ENCODE results near the gene NXPH2. TPM values are rescaled to one million over a fixed set of nuclear protein-coding genes. Genes with fewer than 3 reads are reported as not detected.
A peak's percentile ranks its signal among the peaks of the same experiment; 100 is the strongest.

Gene NXPH2
- polyA plus RNA-seq (2012; ENCODE audit: insufficient read depth, insufficient read length), result not detected

DNA sequence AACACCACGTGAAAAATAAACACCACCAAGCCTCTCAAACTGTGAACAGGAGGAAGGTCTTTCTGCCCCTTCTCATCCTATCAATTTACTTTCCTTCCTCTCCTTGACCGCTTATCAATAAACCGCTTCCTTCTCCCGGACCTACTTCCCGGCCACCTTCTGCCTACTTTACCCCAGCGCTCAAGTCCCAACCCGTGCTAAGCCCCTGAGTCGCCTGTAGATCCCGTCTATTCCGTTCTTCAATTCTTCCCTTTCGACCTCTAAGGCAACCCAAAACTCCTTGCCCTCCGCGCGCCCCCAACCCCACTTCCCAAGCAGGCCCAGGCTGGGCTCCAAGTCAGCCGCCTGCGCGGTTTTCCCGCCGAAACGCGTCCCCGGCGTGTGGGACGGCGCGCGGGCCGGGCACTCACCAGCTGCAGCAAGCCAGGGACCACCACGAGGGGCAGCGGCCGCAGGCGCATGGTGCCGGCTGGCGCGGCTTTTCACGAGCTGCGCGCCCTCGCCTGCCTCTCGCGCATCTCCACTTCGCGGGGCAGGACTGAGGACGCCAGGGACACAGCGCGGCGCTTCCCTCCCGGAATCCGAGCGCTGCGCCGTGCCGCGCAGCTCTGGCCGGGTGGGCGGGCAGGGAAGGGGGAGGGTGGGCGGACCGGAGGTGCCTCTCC lies at the start of gene NXPH2:
TSS of gene NXPH2 (minus strand) at position 610 of the 665 bp plus-strand sequence. CDS start at position 461, 149 bp downstream.
- no peak for DNase-seq (ENCODE audit: low read depth, low spot score)
- H3K4me3 ChIP-seq (ENCODE audit: low read length), result no peak within 1 kb of the TSS

DNA sequence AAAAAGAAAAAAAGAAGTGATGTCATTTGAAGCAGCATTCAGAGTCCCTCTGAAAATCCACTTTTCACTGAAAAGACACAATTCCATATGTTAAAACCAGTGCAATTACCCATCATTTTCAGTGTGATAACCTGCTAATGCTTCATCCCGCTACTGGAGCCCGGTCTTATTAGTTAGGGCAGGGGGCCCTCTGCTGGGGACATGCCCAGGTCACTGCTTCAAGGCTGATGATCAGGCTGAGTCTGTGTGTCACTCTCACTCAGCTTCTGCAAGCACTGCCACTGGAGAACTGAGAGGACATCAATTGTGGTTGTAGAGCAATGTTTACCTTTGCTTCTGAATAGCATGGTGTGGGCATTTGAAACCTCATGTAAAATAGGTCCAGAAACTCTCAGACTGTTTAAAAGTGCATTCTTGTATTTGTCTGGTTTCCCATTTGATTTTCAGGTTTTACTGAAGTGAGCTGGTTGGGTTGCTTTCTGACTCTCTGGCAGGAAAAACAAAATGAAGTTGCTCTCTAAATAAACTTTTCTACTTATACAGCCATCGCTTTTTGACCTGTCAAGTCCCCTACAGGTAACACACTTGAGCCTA lies 49.2 kb upstream of the NXPH2 start:
- peak; percentile 14 for DNase-seq (ENCODE audit: low read depth, low spot score)
- H3K4me3 ChIP-seq (ENCODE audit: low read length), result no peak overlapping the region

DNA sequence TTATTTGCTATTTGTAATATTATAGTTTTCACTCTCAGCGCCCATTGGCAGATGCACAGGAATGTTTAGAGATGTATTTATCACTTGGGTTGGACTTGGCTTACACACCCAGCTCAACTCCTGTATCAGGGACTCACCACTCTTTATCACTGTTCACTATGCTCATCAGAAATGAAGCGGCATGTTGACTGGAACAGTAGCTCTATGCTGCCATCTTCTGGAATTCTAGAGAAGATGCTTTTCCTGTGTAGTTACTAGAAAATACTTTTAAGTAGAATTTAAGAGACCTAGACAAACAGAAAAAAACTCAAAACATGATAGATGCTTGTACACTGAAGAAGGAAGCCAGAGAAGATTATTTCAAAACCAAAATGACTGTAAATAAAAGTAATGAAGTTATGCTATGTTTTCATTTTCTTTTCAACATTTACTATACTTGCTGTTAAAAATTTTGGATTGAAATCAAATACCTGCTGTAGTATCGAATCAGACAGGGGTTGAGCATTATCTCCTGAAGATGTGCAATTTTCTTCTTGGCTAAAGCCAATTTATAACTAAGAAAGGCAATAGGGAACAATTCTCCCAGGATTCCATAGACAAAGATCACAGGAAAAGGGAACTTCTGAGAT lies 47.4 kb upstream of the NXPH2 start:
- DNase-seq (ENCODE audit: low read depth, low spot score), result peak; percentile 60
- no peak overlapping the region for H3K4me3 ChIP-seq (ENCODE audit: low read length)

DNA sequence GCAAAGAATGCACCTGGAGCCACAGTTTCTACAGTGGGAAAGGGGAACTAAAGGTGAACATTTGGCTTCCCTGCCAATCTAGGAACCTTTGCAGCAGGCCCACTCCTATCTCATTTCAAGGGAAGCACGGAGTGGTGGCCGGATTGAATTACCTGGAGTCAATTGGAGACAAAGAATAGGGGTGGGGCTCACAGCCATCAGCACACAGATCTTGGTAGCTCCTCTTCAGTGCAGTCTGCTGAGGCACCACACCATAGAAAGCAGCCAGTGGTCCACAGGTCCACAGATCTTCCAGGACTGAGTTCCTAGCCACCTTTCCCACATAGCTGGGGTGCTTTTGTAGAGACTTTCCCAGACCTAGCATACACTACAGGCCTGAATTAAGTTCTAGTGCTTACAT lies 43.5 kb upstream of the NXPH2 start:
- no peak overlapping the region for H3K4me3 ChIP-seq (ENCODE audit: low read length)
- no peak for DNase-seq (ENCODE audit: low read depth, low spot score)

DNA sequence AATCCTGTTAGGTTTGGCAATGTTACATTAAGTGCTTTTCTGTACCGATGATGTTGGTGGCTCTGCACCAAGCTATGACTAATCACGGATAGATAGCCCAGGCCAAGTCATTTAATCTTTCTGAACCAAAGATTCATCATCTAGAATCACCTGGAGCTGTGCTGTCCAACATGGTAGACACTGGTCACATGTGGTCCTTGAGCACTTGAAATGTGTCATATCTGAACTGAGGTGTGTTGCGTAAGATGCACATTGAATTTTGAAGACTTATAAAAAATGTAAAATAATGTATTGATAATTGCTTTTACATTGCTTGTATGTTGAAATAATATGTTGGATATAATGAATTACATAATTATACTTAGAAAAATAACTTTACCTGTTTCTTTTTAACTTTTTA lies 39.8 kb upstream of the NXPH2 start:
- H3K4me3 ChIP-seq (ENCODE audit: low read length), result no peak overlapping the region
- DNase-seq (ENCODE audit: low read depth, low spot score), result no peak

DNA sequence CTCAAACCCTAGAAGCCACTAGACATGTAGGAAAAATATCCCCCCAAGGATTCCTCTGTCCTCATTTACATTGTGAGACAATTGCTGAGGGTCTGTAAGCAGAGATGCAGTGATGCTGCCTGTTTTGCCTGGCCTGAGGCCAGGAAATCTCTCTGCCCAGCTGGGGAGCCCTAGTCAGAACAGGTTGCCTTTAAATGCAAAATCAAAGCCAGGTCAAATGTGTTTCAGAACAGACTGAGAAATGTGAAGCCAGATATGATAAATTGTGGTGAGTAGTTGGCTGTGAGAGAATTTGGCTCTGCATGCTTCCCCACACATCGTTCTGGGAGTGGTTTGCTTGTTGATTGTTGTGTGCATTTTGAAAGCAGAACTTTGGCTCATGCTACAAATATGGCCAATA lies 38.4 kb upstream of the NXPH2 start:
- no peak for DNase-seq (ENCODE audit: low read depth, low spot score)

DNA sequence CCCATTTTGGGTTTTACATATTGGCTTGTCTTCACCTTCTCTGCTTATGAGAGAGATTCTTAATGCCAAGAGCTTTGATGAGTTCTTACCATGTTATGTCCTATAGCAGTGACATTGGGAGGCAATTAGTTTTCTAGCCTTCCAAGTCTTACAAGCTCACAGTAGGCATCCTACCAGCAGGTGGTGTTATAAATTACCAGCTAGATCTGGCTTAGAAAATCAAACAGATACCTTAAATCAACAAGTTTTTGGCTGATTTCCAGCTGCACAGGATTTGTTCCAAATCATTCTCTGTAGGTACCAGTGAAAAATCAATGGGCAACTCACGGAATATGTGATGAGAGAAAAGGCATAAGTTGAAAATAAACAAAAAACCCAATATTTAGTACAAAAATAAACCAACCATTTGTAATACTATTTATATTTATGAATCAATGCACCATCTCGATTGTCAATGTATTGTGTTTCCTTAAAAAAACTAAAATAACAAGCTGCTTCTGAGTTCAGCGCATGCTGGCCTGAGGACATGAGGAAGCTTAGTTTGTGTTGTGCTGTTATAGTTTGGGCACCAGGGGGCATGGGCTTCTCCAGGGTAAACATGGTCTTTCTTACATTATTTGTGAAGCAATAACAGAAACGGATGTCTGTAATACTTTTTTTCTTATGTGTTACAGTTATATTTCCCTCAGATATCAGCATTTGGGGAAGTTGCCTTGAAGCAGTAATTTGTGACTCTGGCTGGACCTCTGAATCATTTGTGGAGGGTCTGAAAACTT lies 34.1 kb upstream of the NXPH2 start:
- peak; percentile 33 for DNase-seq (ENCODE audit: low read depth, low spot score)
- no peak overlapping the region for H3K4me3 ChIP-seq (ENCODE audit: low read length)

More for the DNA sequence above, 38.4 kb upstream of the NXPH2 start:
- H3K4me3 ChIP-seq (ENCODE audit: low read length), result no peak overlapping the region

DNA sequence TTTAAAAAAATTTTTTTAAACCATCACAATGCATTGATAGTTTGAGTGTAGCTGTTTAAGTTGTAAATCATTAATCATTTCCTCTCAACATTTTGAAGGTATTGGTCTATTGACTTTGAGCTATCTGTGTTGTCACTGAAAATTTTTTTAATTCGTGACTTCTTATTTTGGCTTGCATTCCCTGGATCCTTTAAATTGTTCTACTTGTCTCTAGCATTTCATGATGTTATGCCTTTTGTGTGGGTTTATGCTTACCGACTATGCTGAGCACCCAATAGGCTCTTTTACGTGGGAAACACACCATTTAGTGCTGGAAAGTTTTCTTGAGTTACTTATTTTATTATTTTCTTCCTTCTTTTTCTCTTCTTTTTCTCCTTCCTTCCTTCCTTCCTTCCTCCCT lies 31.2 kb upstream of the NXPH2 start:
- no peak overlapping the region for H3K4me3 ChIP-seq (ENCODE audit: low read length)
- DNase-seq (ENCODE audit: low read depth, low spot score), result no peak

DNA sequence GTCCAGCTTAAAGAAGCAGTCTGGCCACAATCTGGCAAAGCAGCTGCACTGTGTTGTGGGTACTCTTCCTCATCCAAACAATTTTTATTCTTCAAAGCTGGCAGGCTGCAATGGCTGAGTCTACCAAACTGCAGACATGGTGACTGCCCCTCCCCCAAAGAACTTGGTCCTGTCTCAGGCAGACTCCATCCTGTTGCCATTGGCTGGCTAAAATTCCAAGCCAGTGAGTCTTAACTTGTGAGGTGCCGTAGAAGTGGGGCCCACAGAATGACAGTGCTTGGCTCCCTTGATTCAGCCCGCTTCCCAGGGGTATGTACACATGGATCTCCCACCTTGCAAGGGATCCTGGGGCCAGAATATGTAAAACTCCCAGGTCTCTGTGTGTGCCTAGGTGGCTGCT lies 14.5 kb upstream of the NXPH2 start:
- no peak for DNase-seq (ENCODE audit: low read depth, low spot score)
- H3K4me3 ChIP-seq (ENCODE audit: low read length), result no peak overlapping the region

DNA sequence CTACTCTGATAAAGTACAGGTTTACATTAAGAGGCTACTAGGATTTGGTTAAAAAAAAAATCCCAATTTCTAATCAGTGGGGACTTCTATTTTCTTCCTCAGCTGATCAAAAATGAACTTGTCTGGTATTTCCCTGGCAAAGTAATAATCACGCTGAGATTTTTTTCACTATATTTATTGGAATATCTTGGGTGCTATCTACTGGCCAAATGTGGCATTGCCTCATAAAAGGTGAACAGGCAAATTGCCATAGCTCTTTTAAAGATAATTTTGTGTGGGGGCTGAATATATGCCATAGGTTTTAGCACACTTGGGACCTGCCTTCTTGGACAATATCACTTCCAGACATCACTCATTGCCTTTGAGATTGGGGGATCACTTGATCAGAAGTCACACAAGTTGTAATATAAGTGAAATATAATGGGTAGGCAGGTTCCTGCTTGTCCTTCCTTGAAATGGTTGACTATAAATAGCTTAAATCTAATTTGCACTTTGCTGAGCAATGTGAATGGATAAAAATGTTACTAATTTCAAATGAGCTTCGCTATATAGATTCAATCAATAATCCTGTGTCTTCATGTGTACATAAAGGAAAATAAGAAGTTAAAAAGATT lies 7.0 kb upstream of the NXPH2 start:
- no peak overlapping the region for H3K4me3 ChIP-seq (ENCODE audit: low read length)
- peak; percentile 1 for DNase-seq (ENCODE audit: low read depth, low spot score)

DNA sequence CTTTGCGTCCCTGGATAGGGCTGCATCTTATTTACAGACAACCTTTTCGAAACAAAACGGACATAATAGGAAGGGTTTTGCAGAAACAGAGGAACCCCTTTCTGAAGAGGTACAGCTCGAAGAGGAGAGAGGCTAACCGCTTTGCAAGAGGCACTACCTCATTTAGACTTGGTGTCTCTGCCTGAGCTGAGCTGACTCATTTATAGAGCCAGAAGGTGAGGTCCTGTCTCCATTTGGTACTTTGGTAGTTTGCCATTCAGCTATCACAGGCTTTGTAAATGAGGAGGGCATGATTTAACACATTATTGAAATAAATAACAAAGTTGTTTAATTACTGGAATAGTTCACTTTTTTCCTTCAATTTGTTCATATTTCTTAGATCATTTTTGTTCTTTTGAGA lies 2.2 kb upstream of the NXPH2 start:
- no peak for DNase-seq (ENCODE audit: low read depth, low spot score)

DNA sequence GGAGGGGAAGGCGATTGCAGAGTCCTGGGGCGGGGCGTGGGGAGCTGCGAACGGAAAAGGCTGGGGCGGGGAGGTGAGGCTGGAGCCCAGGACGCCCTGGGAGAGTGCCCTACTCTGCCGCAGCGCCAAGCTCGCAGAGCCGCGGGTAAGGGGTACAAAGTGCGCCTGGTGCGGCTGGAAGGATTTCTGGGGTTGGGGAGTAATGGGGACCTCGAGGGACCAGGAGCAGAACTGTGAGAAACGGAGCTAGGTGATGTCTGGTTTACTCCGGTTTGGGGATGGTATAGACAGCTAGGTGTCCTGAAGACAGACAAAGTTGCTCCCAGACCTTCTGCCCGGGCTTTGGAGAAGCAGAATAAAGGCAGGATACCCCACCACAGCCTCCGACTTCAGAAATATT lies 718 bp upstream of the NXPH2 start:
- no peak for DNase-seq (ENCODE audit: low read depth, low spot score)
- no peak overlapping the region for H3K4me3 ChIP-seq (ENCODE audit: low read length)

More for the DNA sequence above, 2.2 kb upstream of the NXPH2 start:
- no peak overlapping the region for H3K4me3 ChIP-seq (ENCODE audit: low read length)

DNA sequence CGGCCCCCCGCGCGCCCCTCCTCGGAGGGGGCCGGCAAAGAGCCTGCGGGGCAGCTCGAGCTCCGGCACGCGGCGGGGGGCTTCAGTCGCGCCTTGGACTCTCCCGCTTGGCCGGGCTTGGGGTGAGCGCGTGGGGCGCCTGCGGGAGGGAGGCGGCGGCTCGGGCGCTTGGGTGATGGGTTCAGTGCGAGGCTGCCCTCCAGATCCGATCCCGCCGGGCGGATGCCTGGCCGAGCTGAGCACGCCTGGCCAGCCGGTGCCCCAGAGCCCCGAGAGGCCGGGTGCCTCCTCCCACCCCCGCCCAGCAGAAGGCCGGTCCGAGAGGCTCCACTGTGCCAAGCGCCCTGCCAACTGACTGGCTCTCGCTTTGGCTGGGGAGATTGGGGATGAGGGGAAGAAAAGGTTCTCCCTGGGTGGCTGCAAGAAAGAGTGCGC lies 273 bp upstream of the NXPH2 start:
- no peak for DNase-seq (ENCODE audit: low read depth, low spot score)
- no peak overlapping the region for H3K4me3 ChIP-seq (ENCODE audit: low read length)

DNA sequence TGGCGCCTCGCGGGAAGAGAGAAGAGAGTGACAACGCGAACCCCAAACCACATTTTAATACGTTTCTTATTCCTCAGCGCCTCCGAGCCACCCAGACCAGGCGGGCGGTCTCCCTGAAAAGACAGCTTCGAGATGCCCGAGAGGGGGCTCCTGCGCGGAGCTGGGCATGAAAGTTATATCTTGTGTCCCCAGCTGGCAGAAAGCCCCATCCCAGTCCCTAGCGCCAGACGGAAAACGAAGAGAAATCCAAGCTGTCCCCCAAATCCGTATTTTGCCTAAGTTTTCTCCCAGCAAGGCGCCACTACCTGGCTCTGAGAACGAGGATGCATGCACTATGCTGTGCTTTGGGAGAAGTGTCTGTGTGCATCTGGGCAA lies 797 bp downstream of the NXPH2 start:
- DNase-seq (ENCODE audit: low read depth, low spot score), result no peak
- no peak overlapping the region for H3K4me3 ChIP-seq (ENCODE audit: low read length)

DNA sequence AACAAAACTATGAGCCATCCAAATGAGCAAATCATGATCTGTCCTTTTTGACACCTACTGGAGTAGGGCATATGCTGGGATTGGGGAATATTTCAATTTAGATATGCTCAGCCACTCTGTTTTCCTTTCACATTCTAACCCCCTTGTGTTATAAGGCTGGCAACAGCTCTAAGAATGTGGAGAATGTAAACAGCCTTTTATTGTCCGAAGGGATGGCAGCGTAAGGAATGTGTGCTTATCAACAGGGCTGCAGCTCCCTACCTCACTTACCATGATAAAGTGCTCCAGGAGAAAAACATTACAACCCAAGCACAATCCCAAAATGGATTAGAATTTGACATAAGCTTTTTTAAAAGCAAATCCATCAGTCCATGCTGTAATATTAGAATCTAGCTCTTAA lies 2.2 kb downstream of the NXPH2 start:
- no peak overlapping the region for H3K4me3 ChIP-seq (ENCODE audit: low read length)
- DNase-seq (ENCODE audit: low read depth, low spot score), result no peak

DNA sequence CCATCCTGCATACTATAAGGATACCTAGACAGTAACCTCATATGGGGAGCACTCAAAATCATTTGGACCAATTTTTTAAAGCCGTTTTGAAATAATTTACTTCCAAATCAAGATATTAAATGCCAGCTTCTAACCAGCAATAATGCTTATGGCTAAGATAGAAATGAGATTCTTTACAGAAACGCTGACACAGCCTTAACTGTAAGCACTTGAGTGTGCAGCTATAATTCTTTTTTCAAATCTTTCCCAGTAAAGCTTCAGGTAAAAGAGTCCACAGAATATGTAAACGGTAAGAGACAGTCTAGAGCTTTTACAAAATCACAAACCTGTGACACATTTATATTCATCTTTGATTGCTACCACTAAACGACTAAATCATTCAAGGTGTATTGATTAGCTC lies 4.5 kb downstream of the NXPH2 start:
- no peak overlapping the region for H3K4me3 ChIP-seq (ENCODE audit: low read length)
- no peak for DNase-seq (ENCODE audit: low read depth, low spot score)

DNA sequence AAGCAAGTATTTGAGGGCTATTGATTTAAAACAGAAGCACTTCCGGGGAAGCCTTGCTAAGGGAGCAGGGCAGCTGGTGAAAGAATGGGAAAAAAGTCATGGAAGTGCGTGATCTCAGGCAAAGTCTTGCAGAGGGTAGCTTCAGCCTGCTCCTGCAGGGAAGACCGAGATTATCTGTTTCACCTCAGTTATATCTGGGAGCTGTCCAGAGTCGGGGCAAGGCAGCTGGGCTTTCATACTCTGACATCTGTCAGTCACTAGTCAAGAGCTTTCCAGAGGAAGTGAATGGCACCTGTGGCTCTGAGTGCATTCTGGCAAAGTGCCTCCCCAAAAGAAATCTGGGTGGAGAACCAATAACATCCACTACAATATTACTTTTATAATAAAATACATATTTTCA lies 8.7 kb downstream of the NXPH2 start:
- no peak overlapping the region for H3K4me3 ChIP-seq (ENCODE audit: low read length)
- no peak for DNase-seq (ENCODE audit: low read depth, low spot score)

DNA sequence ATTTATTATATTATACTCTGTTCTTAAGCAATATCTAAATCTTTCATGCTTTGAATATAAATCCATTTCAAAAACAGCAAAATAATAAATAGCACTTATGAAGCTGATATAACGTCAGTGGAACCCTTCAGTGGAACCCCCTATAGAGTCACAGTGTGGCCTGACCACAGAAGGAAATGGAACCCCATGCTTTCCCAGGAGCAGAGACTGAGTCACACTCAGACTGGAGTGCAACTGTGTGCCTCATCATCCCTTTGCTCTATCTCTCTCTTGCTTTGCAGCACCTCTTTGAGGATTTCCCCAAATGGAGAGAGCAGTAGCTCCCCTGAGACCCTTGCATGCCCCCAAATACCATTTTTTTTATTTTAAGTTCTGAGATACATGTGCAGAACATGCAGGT lies 13.1 kb downstream of the NXPH2 start:
- H3K4me3 ChIP-seq (ENCODE audit: low read length), result no peak overlapping the region
- no peak for DNase-seq (ENCODE audit: low read depth, low spot score)

DNA sequence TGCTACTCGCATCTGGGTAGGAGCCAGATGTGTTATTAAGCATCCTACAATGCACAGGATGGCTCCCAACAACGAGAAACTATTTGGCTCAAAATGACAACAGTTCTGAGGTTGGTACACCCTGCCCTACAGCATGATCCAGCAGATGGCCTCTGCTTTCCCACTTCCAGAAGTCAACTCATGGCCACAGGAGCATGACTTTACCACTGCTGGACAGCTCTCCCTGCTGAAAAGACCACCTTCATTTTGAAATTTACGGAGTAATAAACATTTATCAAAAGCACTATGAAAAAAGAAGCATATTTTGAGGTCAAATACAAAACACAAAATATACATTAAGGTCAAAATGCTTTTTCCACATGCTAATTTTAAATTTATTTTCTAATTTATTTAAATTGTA lies 13.7 kb downstream of the NXPH2 start:
- DNase-seq (ENCODE audit: low read depth, low spot score), result no peak
- H3K4me3 ChIP-seq (ENCODE audit: low read length), result no peak overlapping the region

DNA sequence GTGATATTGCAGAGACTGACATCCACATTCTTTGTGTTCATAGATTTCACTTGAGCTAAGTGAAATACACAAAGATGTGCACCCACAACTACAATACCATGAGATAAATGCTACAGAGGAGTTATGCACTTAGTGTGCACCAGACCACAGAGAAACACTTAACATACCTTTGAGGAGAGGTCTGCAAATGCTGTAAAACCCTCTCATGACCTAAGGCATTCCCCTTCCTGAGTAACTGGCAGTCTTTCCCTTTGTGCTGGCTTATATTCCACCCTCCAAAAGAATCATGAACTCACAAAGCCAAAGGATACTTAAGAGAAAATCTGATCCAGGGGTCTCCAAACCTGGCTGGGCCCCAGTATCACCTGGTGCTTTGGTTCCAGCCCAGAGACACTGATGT lies 16.2 kb downstream of the NXPH2 start:
- H3K4me3 ChIP-seq (ENCODE audit: low read length), result no peak overlapping the region
- DNase-seq (ENCODE audit: low read depth, low spot score), result no peak

Measured in Jurkat, Clone E6-1 (cell line).